IPS-18a (cell line): Measurements from ENCODE around the gene EHBP1.

Experiments used
- H3K27ac ChIP-seq: one replicate; pipeline ENCODE4 v1.5.1; 2013; ENCODE audit warnings: low read length
- H3K27me3 ChIP-seq: one replicate; pipeline ENCODE4 v1.6.1; 2013; ENCODE audit warnings: mild to moderate bottlenecking, low read length; ENCODE audit not compliant: control insufficient read depth, insufficient read depth
- H3K36me3 ChIP-seq: one replicate; pipeline ENCODE4 v1.6.1; 2013; ENCODE audit warnings: low read depth, low read length; ENCODE audit not compliant: control insufficient read depth
- H3K4me1 ChIP-seq: one replicate; pipeline ENCODE4 v1.6.1; 2013; ENCODE audit warnings: low read depth, low read length; ENCODE audit not compliant: control insufficient read depth
- H3K4me3 ChIP-seq: one replicate; pipeline ENCODE4 v1.5.1; 2013; ENCODE audit warnings: low read length
- H3K9ac ChIP-seq: one replicate; pipeline ENCODE4 v1.6.1; 2013; ENCODE audit warnings: mild to moderate bottlenecking, low read length, moderate library complexity
- H3K9me3 ChIP-seq: one replicate; pipeline ENCODE4 v1.6.1; 2013; ENCODE audit warnings: low read depth, low read length; ENCODE audit not compliant: control insufficient read depth

The EHBP1 gene

DNA sequence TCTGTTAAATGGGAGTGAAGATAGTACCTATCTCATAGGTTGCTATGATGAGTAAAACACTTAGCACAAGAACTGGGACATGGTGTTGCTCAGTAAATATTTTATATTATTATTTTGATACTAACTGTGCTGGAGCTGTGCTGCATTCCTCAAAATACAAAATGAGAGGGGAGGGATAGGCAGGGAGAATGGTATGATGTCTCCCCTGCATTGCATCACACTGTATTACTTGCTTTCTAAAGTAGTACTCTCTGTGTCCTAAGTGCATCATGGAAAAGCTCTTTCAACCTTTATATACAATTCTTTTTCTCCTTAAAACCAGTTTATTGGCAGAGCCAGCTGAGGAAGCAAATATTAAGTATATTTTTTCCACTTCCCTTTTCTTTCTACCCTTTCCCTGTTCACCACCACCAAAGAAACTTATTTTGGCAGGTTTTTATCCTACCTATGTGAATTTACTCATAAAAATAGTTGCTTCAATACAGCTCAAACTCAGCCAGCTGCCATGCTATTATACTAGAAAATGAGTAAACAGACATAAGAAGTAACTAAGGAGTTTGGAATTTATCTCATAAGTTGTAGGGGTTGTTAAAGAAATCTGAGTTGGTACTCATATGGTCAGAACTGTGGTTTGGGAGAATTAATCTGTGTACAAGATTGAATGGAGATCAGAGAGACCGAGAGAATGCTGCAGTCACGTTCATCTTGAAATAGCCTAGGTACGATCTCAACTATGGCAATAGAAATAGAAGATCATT lies 60.3 kb downstream of the EHBP1 start:
- H3K36me3 ChIP-seq: no peaks in the 10 kb centered on the region
- no peak overlapping the region for H3K9ac ChIP-seq
- no peaks in the 10 kb centered on the region for H3K9me3 ChIP-seq
- H3K4me1 ChIP-seq: no peaks in the 10 kb centered on the region
- no peak overlapping the region for H3K27ac ChIP-seq
- H3K4me3 ChIP-seq: no peak overlapping the region
- no peaks in the 10 kb centered on the region for H3K27me3 ChIP-seq

DNA sequence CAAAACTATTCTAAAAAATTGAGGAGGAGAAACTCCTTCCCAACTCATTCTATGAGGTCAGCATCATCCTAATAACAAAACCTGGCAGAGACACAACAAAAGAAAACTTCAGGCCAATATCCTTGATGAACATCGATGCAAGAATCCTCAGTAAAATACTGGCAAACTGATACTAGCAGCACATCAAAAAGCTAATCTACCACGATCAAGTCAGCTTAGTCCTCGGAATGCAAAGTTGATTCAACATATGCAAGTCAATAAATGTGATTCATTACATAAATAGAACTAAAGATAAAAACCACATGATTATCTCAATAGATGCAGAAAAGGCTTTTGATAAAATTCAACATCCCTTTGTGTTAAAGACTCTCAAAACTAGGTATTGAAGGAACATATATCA lies 63.1 kb downstream of the EHBP1 start:
- Histone ChIP-seq H3K27ac (no peak overlapping the region), H3K27me3 (no peaks in the 10 kb centered on the region), H3K9ac (no peak overlapping the region), H3K4me3 (no peak overlapping the region), H3K4me1 (no peaks in the 10 kb centered on the region), H3K9me3 (no peaks in the 10 kb centered on the region), H3K36me3 (no peaks in the 10 kb centered on the region)

DNA sequence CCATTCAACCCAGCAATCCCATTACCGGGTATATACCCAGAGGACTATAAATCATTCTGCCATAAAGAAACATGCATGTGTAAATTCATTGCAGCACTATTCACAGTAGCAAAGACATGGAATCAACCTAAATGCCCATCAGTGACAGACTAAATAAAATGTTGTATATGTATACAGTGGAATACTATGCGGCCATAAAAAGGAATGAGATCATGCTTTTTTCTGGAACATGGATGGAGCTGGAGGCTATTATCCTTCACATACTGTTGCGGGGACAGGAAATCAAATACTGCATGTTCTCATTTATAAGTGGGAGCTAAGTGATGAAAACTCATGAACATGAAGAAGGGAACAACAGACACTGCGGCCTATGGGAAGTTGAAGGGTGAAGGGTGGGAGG lies 65.1 kb downstream of the EHBP1 start:
- Histone ChIP-seq H3K4me1 (no peaks in the 10 kb centered on the region), H3K27ac (no peak overlapping the region), H3K36me3 (no peaks in the 10 kb centered on the region), H3K9me3 (no peaks in the 10 kb centered on the region), H3K9ac (no peak overlapping the region), H3K27me3 (no peaks in the 10 kb centered on the region), H3K4me3 (no peak overlapping the region)

DNA sequence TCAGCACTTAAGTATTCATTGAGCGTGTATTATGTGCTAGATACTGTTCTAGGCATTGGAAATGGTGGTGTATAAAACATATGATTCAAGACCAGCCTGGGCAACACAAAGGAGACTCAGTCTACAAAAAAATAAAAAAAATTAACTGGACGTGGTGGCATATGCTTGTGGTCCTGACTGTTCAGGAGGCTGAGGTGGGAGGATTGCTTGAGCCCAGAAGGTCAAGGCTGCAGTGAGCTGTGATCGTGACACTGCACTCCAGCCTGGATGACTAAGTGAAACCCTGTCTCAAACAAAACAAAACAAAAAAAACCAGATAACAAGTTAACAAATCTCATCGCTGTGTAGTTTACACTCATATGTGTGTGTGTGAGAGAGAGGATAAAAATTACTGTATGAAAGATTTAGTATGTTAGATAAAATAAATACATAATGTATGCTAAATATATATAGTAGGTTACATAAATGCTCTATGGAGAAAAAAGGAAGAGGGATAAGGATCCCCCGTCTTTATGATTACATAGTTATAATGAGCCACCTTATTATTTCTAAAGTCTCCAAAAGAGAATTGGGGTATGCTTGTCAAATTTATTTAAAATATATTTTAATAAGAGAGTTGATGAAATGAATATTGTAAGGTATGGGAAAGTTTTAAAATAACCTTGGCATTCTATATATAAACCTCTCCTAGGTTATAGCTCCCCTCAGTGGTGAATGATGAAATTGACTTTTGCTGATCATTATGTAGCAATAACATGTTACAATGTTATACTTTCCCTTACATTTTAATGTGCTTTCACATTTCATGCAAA lies 69.2 kb downstream of the EHBP1 start:
- H3K36me3 ChIP-seq: no peaks in the 10 kb centered on the region
- no peak overlapping the region for H3K9ac ChIP-seq
- H3K4me3 ChIP-seq: no peak overlapping the region
- no peaks in the 10 kb centered on the region for H3K9me3 ChIP-seq
- peaks cover 8% of the 10 kb centered on the region for H3K4me1 ChIP-seq
- no peak overlapping the region for H3K27ac ChIP-seq
- no peaks in the 10 kb centered on the region for H3K27me3 ChIP-seq

DNA sequence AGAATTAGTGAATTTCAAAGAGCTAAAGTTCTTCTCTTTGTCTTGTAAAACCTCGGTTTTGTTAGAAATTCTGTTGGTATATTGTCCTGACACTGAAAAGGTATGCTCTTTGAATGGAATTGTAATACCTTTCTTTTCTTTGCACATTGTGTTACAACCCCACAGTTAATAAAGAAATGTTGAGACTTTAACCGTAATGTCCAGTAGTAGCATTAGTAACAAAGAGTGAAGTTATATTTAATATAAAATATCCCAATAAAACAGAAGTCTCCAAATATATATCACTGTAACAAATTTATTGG lies 69.8 kb downstream of the EHBP1 start:
- Histone ChIP-seq H3K4me3 (no peak overlapping the region), H3K9ac (no peak overlapping the region), H3K36me3 (no peaks in the 10 kb centered on the region), H3K4me1 (peaks cover 8% of the 10 kb centered on the region), H3K27me3 (no peaks in the 10 kb centered on the region), H3K27ac (no peak overlapping the region), H3K9me3 (no peaks in the 10 kb centered on the region)

DNA sequence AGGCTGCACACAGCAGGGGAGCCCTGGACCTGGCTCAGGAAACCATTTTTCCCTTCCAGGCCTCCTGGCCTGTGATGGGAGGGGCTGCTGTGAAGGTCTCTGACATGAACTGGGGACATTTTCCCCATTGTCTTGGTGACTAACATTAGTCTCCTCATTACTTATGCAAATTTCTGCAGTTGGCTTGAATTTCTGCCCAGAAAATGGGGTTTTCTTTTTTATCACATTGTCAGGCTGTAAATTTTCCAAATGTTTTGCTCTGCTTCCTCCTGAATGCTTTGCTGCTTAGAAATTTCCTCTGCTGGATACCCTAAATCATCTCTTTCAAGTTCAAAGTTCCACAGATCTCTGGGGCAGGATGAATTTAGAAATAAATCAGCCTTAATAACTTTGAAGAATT lies 78.2 kb downstream of the EHBP1 start:
- H3K4me3 ChIP-seq: no peak overlapping the region
- no peaks in the 10 kb centered on the region for H3K9me3 ChIP-seq
- H3K4me1 ChIP-seq: peaks cover 6% of the 10 kb centered on the region
- no peak overlapping the region for H3K27ac ChIP-seq
- no peaks in the 10 kb centered on the region for H3K27me3 ChIP-seq
- peaks cover 3% of the 10 kb centered on the region for H3K36me3 ChIP-seq
- no peak overlapping the region for H3K9ac ChIP-seq

DNA sequence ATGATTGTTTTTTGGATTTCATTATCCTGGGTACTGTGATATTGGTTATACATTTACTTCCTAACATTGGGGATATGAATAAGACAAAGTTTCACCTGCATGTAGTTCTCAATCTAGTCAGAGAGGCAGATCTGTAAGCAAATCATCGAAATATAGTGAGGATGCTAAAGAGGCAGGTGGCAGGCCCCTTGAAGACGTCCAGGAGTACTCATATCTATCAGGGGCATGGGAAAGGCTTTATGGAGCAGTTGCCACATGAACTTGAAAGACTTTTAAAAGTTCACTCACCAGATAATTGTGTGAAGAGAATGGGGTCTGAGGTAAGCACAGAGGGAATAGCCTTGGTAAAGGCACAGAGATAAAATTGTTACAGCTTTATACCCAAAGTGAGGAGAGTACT lies 78.8 kb downstream of the EHBP1 start:
- no peak overlapping the region for H3K4me3 ChIP-seq
- peaks cover 2% of the 10 kb centered on the region for H3K4me1 ChIP-seq
- H3K27me3 ChIP-seq: no peaks in the 10 kb centered on the region
- H3K36me3 ChIP-seq: peaks cover 3% of the 10 kb centered on the region
- no peak overlapping the region for H3K9ac ChIP-seq
- H3K27ac ChIP-seq: no peak overlapping the region
- no peaks in the 10 kb centered on the region for H3K9me3 ChIP-seq

DNA sequence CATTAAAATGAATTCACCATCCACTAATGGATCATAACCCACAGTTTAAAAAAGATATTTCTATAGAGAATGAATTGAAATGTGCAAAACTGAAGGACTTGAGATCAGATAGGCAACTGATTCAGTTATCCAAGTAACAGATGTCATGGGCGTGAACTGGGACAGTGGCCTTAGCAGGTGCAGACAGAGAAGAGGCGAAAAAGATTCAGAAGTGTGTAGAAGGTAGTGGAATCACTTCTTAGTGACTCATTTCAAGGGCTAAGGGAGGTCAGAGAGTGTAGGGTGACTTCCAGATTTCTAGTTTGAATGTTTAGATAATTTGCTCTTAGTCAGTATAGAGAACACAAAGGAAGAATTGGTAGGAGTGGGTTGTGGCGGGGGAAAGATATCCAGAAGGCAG lies 79.7 kb downstream of the EHBP1 start:
- Histone ChIP-seq H3K4me1 (no peaks in the 10 kb centered on the region), H3K27ac (no peak overlapping the region), H3K9me3 (no peaks in the 10 kb centered on the region), H3K9ac (no peak overlapping the region), H3K4me3 (no peak overlapping the region), H3K27me3 (no peaks in the 10 kb centered on the region), H3K36me3 (peaks cover 3% of the 10 kb centered on the region)

DNA sequence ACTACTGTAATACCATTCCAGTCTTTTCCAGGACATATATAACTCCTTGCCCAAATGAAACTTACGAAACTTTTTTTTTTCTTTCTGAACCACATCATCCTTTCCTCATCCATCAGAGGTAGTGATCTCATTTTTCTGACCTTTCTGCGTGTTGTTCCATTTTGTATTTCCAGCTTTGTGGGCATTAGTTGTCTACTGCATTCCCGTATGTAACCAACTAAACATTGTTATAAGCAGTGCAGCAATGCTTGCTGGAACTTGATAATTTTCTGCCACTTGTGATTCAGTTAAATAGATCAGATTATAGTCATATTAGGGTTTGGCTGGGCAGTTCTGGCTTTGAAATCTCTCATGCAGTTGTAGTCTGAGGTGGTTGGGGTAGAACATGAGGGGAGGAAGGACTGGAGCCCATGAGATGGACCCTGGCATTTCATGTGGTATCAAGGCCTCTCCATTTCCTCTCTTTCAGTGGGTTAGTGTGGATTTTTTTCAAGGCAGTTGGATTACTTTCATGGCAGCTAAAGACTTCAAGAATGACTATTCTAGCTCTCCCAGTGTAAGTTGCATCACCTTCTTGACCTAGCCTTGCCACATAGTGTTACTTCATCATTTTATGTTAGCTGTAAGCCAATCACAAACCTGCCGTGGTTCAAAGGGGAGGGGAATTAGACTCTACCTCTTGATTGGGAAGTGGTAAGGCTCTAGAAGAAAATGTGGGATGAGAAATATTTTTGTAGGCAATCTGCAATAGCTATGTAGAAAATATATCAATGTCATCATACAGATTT lies 80.5 kb downstream of the EHBP1 start:
- peaks cover 3% of the 10 kb centered on the region for H3K36me3 ChIP-seq
- H3K4me1 ChIP-seq: no peaks in the 10 kb centered on the region
- H3K9ac ChIP-seq: no peak overlapping the region
- no peaks in the 10 kb centered on the region for H3K27me3 ChIP-seq
- H3K27ac ChIP-seq: no peak overlapping the region
- no peaks in the 10 kb centered on the region for H3K9me3 ChIP-seq
- no peak overlapping the region for H3K4me3 ChIP-seq

DNA sequence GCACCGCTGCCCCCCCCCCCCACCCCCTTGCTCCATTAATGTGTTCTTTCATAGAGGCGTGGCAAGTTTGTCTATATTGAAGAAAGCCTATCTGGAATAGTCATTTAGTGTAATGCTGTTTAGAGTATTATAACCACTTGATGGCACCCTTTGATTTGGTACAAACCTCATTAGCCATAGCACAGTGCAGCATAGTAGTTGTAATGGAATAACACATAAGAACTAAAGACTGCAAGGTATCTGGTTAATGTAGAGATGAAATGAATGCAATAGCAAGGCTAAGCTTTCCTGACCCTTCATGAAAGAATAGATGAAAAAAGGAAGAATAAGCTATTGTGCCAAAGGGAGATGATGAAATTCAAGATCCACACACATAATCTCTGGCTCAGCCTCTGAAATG lies 81.9 kb downstream of the EHBP1 start:
- no peak overlapping the region for H3K27ac ChIP-seq
- no peaks in the 10 kb centered on the region for H3K4me1 ChIP-seq
- no peaks in the 10 kb centered on the region for H3K9me3 ChIP-seq
- no peaks in the 10 kb centered on the region for H3K36me3 ChIP-seq
- no peak overlapping the region for H3K9ac ChIP-seq
- no peak overlapping the region for H3K4me3 ChIP-seq
- H3K27me3 ChIP-seq: no peaks in the 10 kb centered on the region

DNA sequence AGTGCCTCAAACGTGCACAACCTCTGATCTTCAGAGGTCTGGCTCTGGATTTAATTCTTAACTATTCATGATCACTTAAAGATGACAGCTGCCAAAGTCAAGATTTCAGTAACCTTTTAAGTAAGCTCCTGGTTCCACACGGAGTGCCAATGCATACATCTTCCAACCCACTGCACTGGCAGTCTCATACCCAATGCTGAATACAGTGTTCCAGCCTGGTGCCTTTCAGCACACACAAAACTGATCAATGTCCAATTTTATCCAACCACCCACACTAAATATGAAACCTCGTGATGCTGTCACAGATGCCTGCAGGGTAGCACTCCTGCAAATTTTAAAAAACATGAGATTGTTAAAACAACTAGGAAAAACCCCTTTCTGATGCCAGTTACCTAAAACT lies 84.0 kb downstream of the EHBP1 start:
- H3K4me3 ChIP-seq: no peak overlapping the region
- no peaks in the 10 kb centered on the region for H3K9me3 ChIP-seq
- no peak overlapping the region for H3K27ac ChIP-seq
- H3K4me1 ChIP-seq: no peaks in the 10 kb centered on the region
- H3K27me3 ChIP-seq: no peaks in the 10 kb centered on the region
- H3K36me3 ChIP-seq: no peaks in the 10 kb centered on the region
- no peak overlapping the region for H3K9ac ChIP-seq
